Spleen (tissue), 11 donors: ENCODE results near the gene EHBP1. TPM values are rescaled to one million over a fixed set of nuclear protein-coding genes. Genes with fewer than 3 reads are reported as not detected.

Source experiments
- DNase-seq: peaks from one replicate; pipeline ENCODE4 v3.0.0-alpha.2; 2020
- H3K27ac ChIP-seq, 8 donors: fragments of 200-600 bp; sonication (generic) in 7 of 8; 1 replicate in 4 of 8; 2 replicates in 4 of 8; pipeline versions ENCODE4 v1.5.0 to v1.8.0; 2016 to 2021; ENCODE audit warnings: inconsistent platforms in 4 of 8, mild to moderate bottlenecking in 4 of 8, moderate library complexity in 1 of 8
- H3K27me3 ChIP-seq, 7 donors: fragments of 200-600 bp; sonication (generic) in 6 of 7; replicated peaks in 1 of 7; 1 replicate in 4 of 7; 2 replicates in 3 of 7; pipeline versions ENCODE4 v1.5.0 to v1.8.0; 2016 to 2021; ENCODE audit warnings: inconsistent platforms in 3 of 7, mild to moderate bottlenecking in 1 of 7
- H3K36me3 ChIP-seq, 6 donors: fragments of 200-600 bp; sonication (generic) in 5 of 6; 1 replicate in 4 of 6; 2 replicates in 2 of 6; pipeline versions ENCODE4 v1.5.0 to v1.8.0; 2016 to 2021; ENCODE audit warnings: inconsistent platforms in 2 of 6
- H3K4me1 ChIP-seq, 6 donors: fragments of 200-600 bp; sonication (generic) in 5 of 6; 1 replicate in 3 of 6; 2 replicates in 3 of 6; pipeline versions ENCODE4 v1.5.0 to v1.8.0; 2016 to 2021; ENCODE audit warnings: inconsistent platforms in 3 of 6
- H3K4me3 ChIP-seq, 8 donors: fragments of 200-600 bp; sonication (generic) in 7 of 8; 1 replicate in 4 of 8; 2 replicates in 4 of 8; pipeline versions ENCODE4 v1.5.0 to v1.8.0; 2016 to 2021; ENCODE audit warnings: inconsistent platforms in 4 of 8, mild to moderate bottlenecking in 4 of 8, moderate library complexity in 2 of 8
- H3K9me3 ChIP-seq, 8 donors: fragments of 200-600 bp; sonication (generic) in 7 of 8; 1 replicate in 4 of 8; 2 replicates in 4 of 8; pipeline versions ENCODE4 v1.5.0 to v1.8.0; 2016 to 2021; ENCODE audit warnings: inconsistent platforms in 4 of 8
- POLR2A ChIP-seq, 3 donors: fragments of 450-650 bp; IDR thresholded peaks; one replicate each; pipeline ENCODE4 v1.5.1; 2017; ENCODE audit warnings: antibody characterized with exemption in 3 of 3, mild to moderate bottlenecking in 1 of 3
- POLR2AphosphoS5 ChIP-seq, 3 donors: sonication (generic); formaldehyde crosslinking; IDR thresholded peaks; one replicate each; pipeline ENCODE4 v1.5.1; 2017; ENCODE audit warnings: antibody characterized with exemption in 3 of 3
- WGBS, 5 donors: extraction: QIAGEN DNeasy Blood & Tissue Kit in 3 of 5; methylation state at CpG; one replicate each; pipeline versions ENCODE4 v1.1.5 to v1.1.7; 2013 to 2018; 5-methylcytosine and 5-hydroxymethylcytosine counted together
- intact Hi-C: fragments of 100-400 bp; cut with DNase I; formaldehyde crosslinking; loops from one replicate; pipeline ENCODE4 v1.15.0; 2023; ENCODE audit warnings: low total_unique reads
- polyA plus RNA-seq, 3 donors: library from polyadenylated mRNA; stranded (reverse); fragments of 200-250 nt; gene quantifications; one replicate each; pipeline ENCODE4 v1.2.1, GENCODE V29; 2013
- total RNA-seq, 7 donors: library from RNA; depleted of rRNA in 3 of 7; stranded (reverse); fragments of >200 nt in 3 of 7; fragmentation: NEBNext Ultra II Directional in 4 of 7; extraction: Animal tissue kit (Norgen Biotek cat#: 25700) in 4 of 7; gene quantifications; one replicate each; pipeline versions ENCODE4 v1.1.0 to v1.2.1, GENCODE V29; 2016 to 2021
- TF ChIP-seq, protein P1 (sequence below), 11 experiments: fragments of 200-600 bp in 7 of 11; fragments of 450-650 bp in 4 of 11; sonication (generic) in 4 of 11; IDR thresholded peaks in 8 of 11; conservative IDR thresholded peaks in 3 of 11; 1 replicate in 7 of 11; 2 replicates in 4 of 11; pipeline versions ENCODE4 v1.4.0 to v1.8.0; 2016 to 2021; ENCODE audit warnings: antibody characterized with exemption in 11 of 11, inconsistent platforms in 4 of 11, mild to moderate bottlenecking in 1 of 11
- donor health status: healthy with polysubstance abuse.
- donor health status: DM: no; HTN: no; CAD: no; lungs with moderate emphysema.
- donor health status: DM: no; HTN: no; CAD: no.
- donor health status: Bipolar disorder and iron deficiency.
- donor health status: healthy.
- donor health status: DM: no; HTN: no; CAD: no.
- donor health status: DM: yes; HTN: yes; CAD: no.

The EHBP1 gene
- total and polyA plus RNA-seq, 10 donors = 5.0 to 44.2 (median 31.7) TPM

DNA sequence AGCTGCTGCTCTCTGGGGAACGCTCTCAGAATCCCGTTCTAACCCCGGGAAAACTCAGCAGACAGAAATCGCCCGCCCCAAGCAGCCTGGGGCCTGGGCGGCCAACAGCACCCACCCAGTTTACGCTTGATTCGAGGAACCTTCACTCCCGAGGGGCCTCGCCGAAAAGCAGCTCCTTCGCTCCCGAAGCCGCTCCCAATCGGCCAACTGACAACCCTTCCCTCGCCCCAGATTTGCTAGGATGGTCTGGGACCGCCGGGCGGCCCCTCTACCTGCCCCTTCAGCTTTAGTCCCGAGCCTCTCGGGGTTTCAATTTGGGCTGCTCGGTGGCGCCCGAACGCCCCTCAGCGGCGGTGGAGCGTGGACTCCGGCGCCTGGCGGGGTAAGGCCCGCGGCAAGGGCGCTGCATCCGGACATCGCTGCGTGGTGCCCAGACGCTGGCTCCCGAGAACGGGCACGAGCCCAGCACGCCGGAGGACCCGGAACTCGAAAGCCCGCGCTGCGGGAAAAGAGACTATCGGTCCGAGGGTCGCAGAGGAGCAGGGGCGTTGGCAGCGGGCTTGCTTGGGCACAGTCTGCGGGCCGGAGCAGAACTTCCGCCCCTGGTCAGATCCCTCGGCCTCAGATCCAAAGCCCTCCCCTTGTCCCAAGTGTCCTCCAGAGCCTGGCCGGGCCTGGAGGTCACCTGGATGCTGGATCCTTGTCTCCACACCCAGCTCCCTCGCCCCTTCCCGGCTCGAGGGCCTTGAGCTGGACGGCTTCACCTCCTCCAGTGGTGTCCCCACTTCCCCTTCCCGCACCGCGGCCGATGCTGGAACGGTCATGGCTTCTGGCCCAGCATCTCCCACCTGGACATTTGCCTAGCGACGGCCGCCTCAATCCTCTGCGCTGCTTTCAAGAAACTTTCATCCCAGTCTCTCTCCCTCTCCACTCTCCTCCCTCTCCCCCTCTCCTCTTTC lies 342.1 kb downstream of the EHBP1 start:
- Histone ChIP-seq H3K27ac (no peak overlapping the region), H3K9me3 (peaks cover 0 to 7% (median 0%) of the 10 kb centered on the region in 8 donors), H3K4me3 (peak overlapping the region in 6 of 8 donors; percentile 0 to 75 (median 24)), H3K36me3 (peaks cover 0 to 21% (median 0%) of the 10 kb centered on the region in 6 donors), H3K27me3 (peaks cover 11 to 93% (median 77%) of the 10 kb centered on the region in 7 donors), H3K4me1 (peaks cover 25 to 60% (median 55%) of the 10 kb centered on the region in 6 donors)
- peak; percentile 83 for DNase-seq
- 8 to 17% (median 12%) methylated on average over 29 to 71 of the region's 71 CpGs for whole genome bisulfite sequencing, 5 donors
- intact Hi-C loops = no loop called here
- TF ChIP-seq, protein P1, sequence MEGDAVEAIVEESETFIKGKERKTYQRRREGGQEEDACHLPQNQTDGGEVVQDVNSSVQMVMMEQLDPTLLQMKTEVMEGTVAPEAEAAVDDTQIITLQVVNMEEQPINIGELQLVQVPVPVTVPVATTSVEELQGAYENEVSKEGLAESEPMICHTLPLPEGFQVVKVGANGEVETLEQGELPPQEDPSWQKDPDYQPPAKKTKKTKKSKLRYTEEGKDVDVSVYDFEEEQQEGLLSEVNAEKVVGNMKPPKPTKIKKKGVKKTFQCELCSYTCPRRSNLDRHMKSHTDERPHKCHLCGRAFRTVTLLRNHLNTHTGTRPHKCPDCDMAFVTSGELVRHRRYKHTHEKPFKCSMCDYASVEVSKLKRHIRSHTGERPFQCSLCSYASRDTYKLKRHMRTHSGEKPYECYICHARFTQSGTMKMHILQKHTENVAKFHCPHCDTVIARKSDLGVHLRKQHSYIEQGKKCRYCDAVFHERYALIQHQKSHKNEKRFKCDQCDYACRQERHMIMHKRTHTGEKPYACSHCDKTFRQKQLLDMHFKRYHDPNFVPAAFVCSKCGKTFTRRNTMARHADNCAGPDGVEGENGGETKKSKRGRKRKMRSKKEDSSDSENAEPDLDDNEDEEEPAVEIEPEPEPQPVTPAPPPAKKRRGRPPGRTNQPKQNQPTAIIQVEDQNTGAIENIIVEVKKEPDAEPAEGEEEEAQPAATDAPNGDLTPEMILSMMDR (IDR thresholded peaks at IDR 0.05 in 8 of 11, conservative IDR thresholded peaks at IDR 0.05 in 3 of 11) = no peak
- TF ChIP-seq POLR2A (IDR thresholded peaks at IDR 0.05) (no peak), POLR2AphosphoS5 (IDR thresholded peaks at IDR 0.05) (peak in 1 of 3 donors; percentile 60)

DNA sequence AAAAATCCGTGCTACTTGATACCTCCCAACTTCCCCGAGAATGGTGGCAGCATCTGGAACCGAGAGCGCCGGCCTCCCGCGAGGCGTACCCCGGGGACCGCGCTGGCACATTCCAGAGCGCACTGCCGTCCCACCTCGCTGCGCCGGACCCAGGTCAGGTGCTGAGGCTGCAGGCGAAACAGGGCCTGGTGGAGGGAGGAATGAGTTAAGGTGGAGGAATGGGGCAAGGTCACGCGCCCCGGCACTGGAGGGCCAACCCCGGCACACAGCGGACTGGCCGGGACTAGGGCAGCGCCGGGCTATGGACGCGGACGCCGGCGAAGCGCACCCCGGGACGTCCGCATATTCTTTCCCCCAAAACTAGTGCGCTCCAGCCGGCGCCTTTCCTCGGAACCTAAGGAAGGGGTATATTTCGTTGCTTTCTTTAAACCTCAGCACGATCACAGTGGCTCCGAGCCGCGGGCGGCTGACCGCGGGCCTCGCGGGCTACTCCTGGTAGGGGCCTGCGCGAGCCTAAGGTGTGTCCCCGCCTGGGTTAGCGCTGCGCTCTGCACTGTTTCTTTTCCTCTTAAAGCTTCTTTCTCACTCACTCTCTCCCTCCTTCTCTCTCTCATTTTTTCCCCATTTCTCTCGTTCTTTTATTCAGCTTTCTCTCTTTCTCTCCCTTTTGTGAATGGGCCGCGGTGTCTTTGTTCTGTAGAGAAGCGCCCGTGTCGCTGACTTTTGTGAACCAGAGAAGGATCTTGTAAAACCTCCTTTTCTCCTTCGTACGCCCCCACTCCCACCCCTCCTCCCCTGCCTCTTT lies 343.1 kb downstream of the EHBP1 start:
- WGBS, 5 donors = 6 to 15% (median 8%) methylated on average over 58 to 61 of the region's 61 CpGs
- peaks cover 25 to 69% (median 63%) of the 10 kb centered on the region in 6 donors for H3K4me1 ChIP-seq
- H3K4me3 ChIP-seq = peak overlapping the region in 3 of 8 donors; percentile 13 to 75 (median 16)
- H3K27me3 ChIP-seq = peaks cover 14 to 99% (median 87%) of the 10 kb centered on the region in 7 donors
- no peak overlapping the region for H3K27ac ChIP-seq
- TF ChIP-seq, protein P1 (IDR thresholded peaks at IDR 0.05 in 8 of 11, conservative IDR thresholded peaks at IDR 0.05 in 3 of 11) = no peak
- no peak for TF ChIP-seq POLR2A (IDR thresholded peaks at IDR 0.05)
- TF ChIP-seq POLR2AphosphoS5 (IDR thresholded peaks at IDR 0.05) = peak in 2 of 3 donors; percentile 49 to 71
- H3K9me3 ChIP-seq = peaks cover 0 to 7% (median 0%) of the 10 kb centered on the region in 8 donors
- intact Hi-C loops = no loop called here
- peak; percentile 75 for DNase-seq
- peaks cover 0 to 21% (median 0%) of the 10 kb centered on the region in 6 donors for H3K36me3 ChIP-seq

DNA sequence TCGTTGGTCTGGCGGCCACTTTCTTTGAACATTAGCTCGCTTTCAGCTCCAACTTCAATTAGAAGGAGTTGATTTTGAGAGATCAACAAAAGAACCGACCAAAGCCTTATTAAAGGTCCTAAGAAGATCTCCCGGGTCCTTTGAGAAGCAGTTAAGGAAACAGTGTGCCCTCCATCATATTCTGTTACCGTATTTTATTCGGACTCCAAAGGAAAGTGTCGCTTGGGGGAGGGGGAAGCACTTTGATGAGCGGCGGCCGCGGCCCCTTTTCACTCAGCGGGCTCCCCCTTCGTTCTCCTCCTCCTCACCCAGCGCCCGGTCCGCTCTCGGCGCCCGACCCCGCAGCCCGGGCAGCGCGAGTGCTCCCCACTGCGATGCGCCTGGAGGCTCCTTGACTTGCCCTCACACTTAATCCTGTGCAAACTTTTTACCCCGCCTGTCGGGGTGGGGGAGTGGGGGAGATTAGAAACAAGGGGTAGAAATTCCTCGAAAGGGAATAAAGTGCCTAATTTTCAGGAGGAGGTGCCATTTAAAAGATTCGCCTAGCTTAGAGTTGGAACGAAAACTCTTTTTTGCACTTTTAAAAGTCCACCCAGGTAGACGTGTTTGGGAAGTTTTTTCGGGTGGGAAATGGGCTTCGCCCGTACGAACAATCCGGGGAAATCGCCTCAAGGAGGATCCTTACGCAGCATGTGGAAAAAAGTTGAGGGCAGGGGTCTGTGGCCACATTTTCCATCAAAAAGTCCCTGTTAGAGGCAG lies 343.9 kb downstream of the EHBP1 start:
- intact Hi-C loops = no loop called here
- DNase-seq = no peak
- no peak for TF ChIP-seq POLR2A (IDR thresholded peaks at IDR 0.05)
- TF ChIP-seq POLR2AphosphoS5 (IDR thresholded peaks at IDR 0.05) = peak in 1 of 3 donors; percentile 20
- peaks cover 0 to 7% (median 0%) of the 10 kb centered on the region in 8 donors for H3K9me3 ChIP-seq
- no peak overlapping the region for H3K27ac ChIP-seq
- peaks cover 17 to 100% (median 95%) of the 10 kb centered on the region in 7 donors for H3K27me3 ChIP-seq
- peak overlapping the region in 7 of 8 donors; percentile 40 to 75 (median 52) for H3K4me3 ChIP-seq
- WGBS, 5 donors = 5 to 8% (median 7%) methylated on average over 39 of the region's 39 CpGs
- peaks cover 0 to 19% (median 0%) of the 10 kb centered on the region in 6 donors for H3K36me3 ChIP-seq
- H3K4me1 ChIP-seq = peaks cover 34 to 78% (median 71%) of the 10 kb centered on the region in 6 donors

DNA sequence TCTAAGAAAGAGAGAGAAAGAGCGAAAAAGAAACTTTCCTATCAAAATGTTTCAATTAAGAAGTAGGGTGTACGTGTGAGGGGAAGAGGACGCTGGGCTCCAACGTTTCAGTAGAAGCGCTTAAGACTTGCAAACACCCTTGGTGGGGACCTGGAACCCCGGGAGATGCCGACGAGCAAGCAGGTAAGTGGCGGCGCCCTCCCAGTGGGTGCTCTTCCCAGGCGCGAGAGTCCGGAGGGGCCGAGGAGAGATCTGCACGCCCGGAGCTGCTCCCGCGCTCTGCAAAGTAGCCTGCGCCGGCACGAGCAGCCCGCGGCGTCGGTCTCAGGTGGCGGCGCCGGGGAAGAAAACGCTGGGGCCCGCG lies 344.4 kb downstream of the EHBP1 start:
- Histone ChIP-seq H3K27me3 (peaks cover 17 to 100% (median 97%) of the 10 kb centered on the region in 7 donors), H3K4me1 (peaks cover 36 to 83% (median 77%) of the 10 kb centered on the region in 6 donors), H3K9me3 (peaks cover 0 to 7% (median 0%) of the 10 kb centered on the region in 8 donors), H3K27ac (no peak overlapping the region), H3K4me3 (peak overlapping the region; percentile 33 to 75 (median 52)), H3K36me3 (peaks cover 0 to 13% (median 0%) of the 10 kb centered on the region in 6 donors)
- no peak for DNase-seq
- TF ChIP-seq POLR2AphosphoS5 (IDR thresholded peaks at IDR 0.05) (no peak), POLR2A (IDR thresholded peaks at IDR 0.05) (no peak)
- TF ChIP-seq, protein P1 (IDR thresholded peaks at IDR 0.05 in 8 of 11, conservative IDR thresholded peaks at IDR 0.05 in 3 of 11) = no peak
- WGBS, 5 donors = 0 to 3% (median 2%) methylated on average over 29 to 31 of the region's 31 CpGs
- intact Hi-C loops = no loop called here
